PC-9 (cell line): ENCODE results near the gene GNL3. TPM values are rescaled to one million over a fixed set of nuclear protein-coding genes. Genes with fewer than 3 reads are reported as not detected.

Experiments
- BruUV-seq: library from RNA; stranded (reverse); fragments of 400-500 nt; replicated peaks from 2 replicates; lab custom pipeline; 2021; lab: Mats Ljungman, UMichigan
- CTCF ChIA-PET: fragments of 300-600 bp; sonication (Branson Sonifier 250); formaldehyde crosslinking; loops from one replicate; lab custom pipeline; 2022; ENCODE audit warnings: antibody characterized with exemption; lab: Charles Lee
- POLR2A ChIA-PET: fragments of 300-600 bp; sonication (Branson Sonifier 250); formaldehyde crosslinking; loops from one replicate; lab custom pipeline; 2022; ENCODE audit warnings: antibody characterized with exemption; ENCODE audit not compliant: unreplicated experiment; lab: Charles Lee
- DNase-seq, 2 experiments: peaks; one replicate each; pipeline versions ENCODE4 v3.0.0 to v3.0.0-alpha.2; 2015 to 2022; ENCODE audit warnings: mixed read lengths in 1 of 2
- H2AFZ ChIP-seq: fragments of 200-600 bp; sonication (generic); 2 replicates; pipeline ENCODE4 v1.8.1; 2017; ENCODE audit warnings: antibody characterized with exemption
- H3F3A ChIP-seq: fragments of 200-600 bp; sonication (generic); 2 replicates; pipeline ENCODE4 v1.8.1; 2017; ENCODE audit warnings: antibody characterized with exemption, mild to moderate bottlenecking, low read depth; ENCODE audit not compliant: insufficient read depth
- H3K27ac ChIP-seq: fragments of 200-600 bp; sonication (generic); 2 replicates; pipeline ENCODE4 v1.6.1; 2016; ENCODE audit warnings: mixed run types
- H3K27me3 ChIP-seq: fragments of 200-600 bp; sonication (generic); 2 replicates; pipeline ENCODE4 v1.6.1; 2016; ENCODE audit warnings: low read depth, mixed run types; ENCODE audit not compliant: insufficient read depth
- H3K36me3 ChIP-seq: fragments of 200-600 bp; sonication (generic); 2 replicates; pipeline ENCODE4 v1.6.1; 2016; ENCODE audit warnings: low read depth, mixed run types
- H3K4me1 ChIP-seq: fragments of 200-600 bp; sonication (generic); replicated peaks from 2 replicates; pipeline ENCODE4 v1.6.1; 2016; ENCODE audit warnings: mixed run types; ENCODE audit not compliant: insufficient read depth
- H3K4me2 ChIP-seq: fragments of 200-600 bp; sonication (generic); 2 replicates; pipeline ENCODE4 v1.6.1; 2017; ENCODE audit warnings: mixed run types
- H3K4me3 ChIP-seq: fragments of 200-600 bp; sonication (generic); 2 replicates; pipeline ENCODE4 v1.6.1; 2016; ENCODE audit warnings: mixed run types
- H3K79me2 ChIP-seq: fragments of 200-600 bp; sonication (generic); 2 replicates; pipeline ENCODE4 v1.6.1; 2017; ENCODE audit warnings: low read depth, mixed run types
- H3K9me2 ChIP-seq: fragments of 200-600 bp; sonication (generic); 2 replicates; pipeline ENCODE4 v1.8.1; 2017; ENCODE audit warnings: mild to moderate bottlenecking; ENCODE audit not compliant: insufficient read depth
- H3K9me3 ChIP-seq: fragments of 200-600 bp; sonication (generic); 2 replicates; pipeline ENCODE4 v1.8.1; 2016; ENCODE audit warnings: low read depth; ENCODE audit not compliant: insufficient read depth
- H4K20me1 ChIP-seq: fragments of 200-600 bp; sonication (generic); 2 replicates; pipeline ENCODE4 v1.8.1; 2017; ENCODE audit not compliant: insufficient read depth
- CTCF ChIP-seq: fragments of 200-600 bp; sonication (generic); conservative IDR thresholded peaks from 2 replicates; pipeline ENCODE4 v1.6.1; 2017; ENCODE audit warnings: mixed run types, antibody characterized with exemption, mild to moderate bottlenecking, moderate library complexity
- EZH2 ChIP-seq: fragments of 200-600 bp; sonication (generic); IDR thresholded peaks from 2 replicates; pipeline ENCODE4 v1.8.0; 2017; ENCODE audit warnings: antibody characterized with exemption, low read depth
- intact Hi-C: fragments of 100-400 bp; cut with micrococcal nuclease; formaldehyde crosslinking; loops from one replicate; pipeline ENCODE4 v1.10.0; 2022; ENCODE audit not compliant: unreplicated experiment
- total RNA-seq: library from RNA; stranded (reverse); gene quantifications from 2 replicates; pipeline ENCODE4 v1.2.3, GENCODE V29; 2021

The GNL3 gene
- total RNA-seq, 1 experiment from 2014 or later: 82.3 TPM

- intact Hi-C loops: no loop called here
- H3K36me3 ChIP-seq: 0 out of 2 replicates have a peak, but pooled peaks cover 4% of the 10 kb centered on the region
- no peaks in the 10 kb centered on the region for H3K9me2 ChIP-seq
- no peaks in the 10 kb centered on the region for H3K4me1 ChIP-seq
- no peak for DNase-seq
- no peak overlapping the region for H3K27ac ChIP-seq
- H4K20me1 ChIP-seq: no peaks in the 10 kb centered on the region
- H3K4me3 ChIP-seq: no peak overlapping the region
- H3F3A ChIP-seq: peaks cover 4% of the 10 kb centered on the region; the same call in 1 of the 2 replicates
- no TSS peak for BruUV-seq
- H3K4me2 ChIP-seq: no peak overlapping the region
- no peaks in the 10 kb centered on the region for H3K79me2 ChIP-seq
- CTCF ChIA-PET: no interaction called here
- no peaks in the 10 kb centered on the region for H3K9me3 ChIP-seq
- H2AFZ ChIP-seq: no peak overlapping the region
- TF ChIP-seq CTCF (no peak), EZH2 (no peak)
- POLR2A ChIA-PET: no interaction called here
- no peaks in the 10 kb centered on the region for H3K27me3 ChIP-seq
Observed at GRCh38 chr3:52655895-52656294, 29.9 kb upstream of the GNL3 start.

- no peak for DNase-seq
- no peak overlapping the region for H3K27ac ChIP-seq
- H3K4me3 ChIP-seq: no peak overlapping the region
- intact Hi-C loops: no loop called here
- H4K20me1 ChIP-seq: no peaks in the 10 kb centered on the region
- ChIA-PET POLR2A (no interaction called here), CTCF (no interaction called here)
- H2AFZ ChIP-seq: no peak overlapping the region
- BruUV-seq: no TSS peak
- H3F3A ChIP-seq: no peaks in the 10 kb centered on the region
- H3K27me3 ChIP-seq: no peaks in the 10 kb centered on the region
- H3K9me2 ChIP-seq: no peaks in the 10 kb centered on the region
- no peaks in the 10 kb centered on the region for H3K9me3 ChIP-seq
- no peak overlapping the region for H3K4me2 ChIP-seq
- H3K36me3 ChIP-seq: 0 out of 2 replicates have a peak, but pooled peaks cover 4% of the 10 kb centered on the region
- no peaks in the 10 kb centered on the region for H3K79me2 ChIP-seq
- no peaks in the 10 kb centered on the region for H3K4me1 ChIP-seq
- TF ChIP-seq EZH2 (no peak), CTCF (no peak)
Observed at GRCh38 chr3:52660046-52660445, 25.8 kb upstream of the GNL3 start.

- ChIA-PET POLR2A (no interaction called here), CTCF (no interaction called here)
- H3K9me3 ChIP-seq: no peaks in the 10 kb centered on the region
- BruUV-seq: no TSS peak
- H3K36me3 ChIP-seq: peaks cover 8% of the 10 kb centered on the region; the same call in 1 of the 2 replicates
- no peak overlapping the region for H3K27ac ChIP-seq
- H3K27me3 ChIP-seq: no peaks in the 10 kb centered on the region
- no peak overlapping the region for H3K4me2 ChIP-seq
- H2AFZ ChIP-seq: no peak overlapping the region
- H3K9me2 ChIP-seq: no peaks in the 10 kb centered on the region
- no peaks in the 10 kb centered on the region for H3K79me2 ChIP-seq
- no peak overlapping the region for H3K4me3 ChIP-seq
- TF ChIP-seq CTCF (no peak), EZH2 (no peak)
- no peak for DNase-seq
- H3K4me1 ChIP-seq: no peaks in the 10 kb centered on the region
- H4K20me1 ChIP-seq: no peaks in the 10 kb centered on the region
- H3F3A ChIP-seq: no peaks in the 10 kb centered on the region
- intact Hi-C loops: no loop called here
Observed at GRCh38 chr3:52663098-52663497, 22.7 kb upstream of the GNL3 start.
